ENCODE measurements around the gene OLA1.

The OLA1 gene

GRCh38 chr2:174088706-174089460 lies 159.4 kb downstream of the OLA1 start:
- TF ChIP-seq SIN3A (IDR thresholded peaks at IDR 0.05; ENCODE audit: borderline replicate concordance, insufficient read depth, low read length), result no peak
- TF ChIP-seq TAF1 (IDR thresholded peaks at IDR 0.05; ENCODE audit: borderline replicate concordance, insufficient read depth, low read length), result no peak
- TF ChIP-seq REST (IDR thresholded peaks at IDR 0.05; ENCODE audit: insufficient read depth in 1 of 2, low read depth in 2 of 2, low read length in 2 of 2), result no peak
- TF ChIP-seq POLR2AphosphoS5 (IDR thresholded peaks at IDR 0.05; ENCODE audit: low read depth, low read length), result no peak
- TF ChIP-seq FOXP2 (optimal IDR thresholded peaks at IDR 0.05; ENCODE audit: borderline replicate concordance, extremely low read depth, extremely low read length, insufficient read depth), result no peak

GRCh38 chr2:174086708-174087107 lies 161.6 kb downstream of the OLA1 start:
- TF ChIP-seq FOXP2 (optimal IDR thresholded peaks at IDR 0.05; ENCODE audit: borderline replicate concordance, extremely low read depth, extremely low read length, insufficient read depth) (no peak), POLR2AphosphoS5 (IDR thresholded peaks at IDR 0.05; ENCODE audit: low read depth, low read length) (no peak)

GRCh38 chr2:174085781-174086180 lies 162.6 kb downstream of the OLA1 start:
- no peak for TF ChIP-seq SIN3A (IDR thresholded peaks at IDR 0.05; ENCODE audit: borderline replicate concordance, insufficient read depth, low read length)
- TF ChIP-seq POLR2AphosphoS5 (IDR thresholded peaks at IDR 0.05; ENCODE audit: low read depth, low read length), result no peak
- TF ChIP-seq TAF1 (IDR thresholded peaks at IDR 0.05; ENCODE audit: borderline replicate concordance, insufficient read depth, low read length), result no peak
- TF ChIP-seq FOXP2 (optimal IDR thresholded peaks at IDR 0.05; ENCODE audit: borderline replicate concordance, extremely low read depth, extremely low read length, insufficient read depth), result no peak
- no peak for TF ChIP-seq REST (IDR thresholded peaks at IDR 0.05; ENCODE audit: insufficient read depth in 1 of 2, low read depth in 2 of 2, low read length in 2 of 2)

- TF ChIP-seq SIN3A (IDR thresholded peaks at IDR 0.05; ENCODE audit: borderline replicate concordance, insufficient read depth, low read length), result no peak
- TF ChIP-seq POLR2AphosphoS5 (IDR thresholded peaks at IDR 0.05; ENCODE audit: low read depth, low read length), result no peak
- TF ChIP-seq TAF1 (IDR thresholded peaks at IDR 0.05; ENCODE audit: borderline replicate concordance, insufficient read depth, low read length), result no peak
- TF ChIP-seq REST (IDR thresholded peaks at IDR 0.05; ENCODE audit: insufficient read depth in 1 of 2, low read depth in 2 of 2, low read length in 2 of 2), result no peak
- TF ChIP-seq FOXP2 (optimal IDR thresholded peaks at IDR 0.05; ENCODE audit: borderline replicate concordance, extremely low read depth, extremely low read length, insufficient read depth), result no peak
Measured at GRCh38 chr2:174083843-174084458, 164.4 kb downstream of the OLA1 start.

GRCh38 chr2:174080672-174081121 lies 167.6 kb downstream of the OLA1 start:
- TF ChIP-seq TAF1 (IDR thresholded peaks at IDR 0.05; ENCODE audit: borderline replicate concordance, insufficient read depth, low read length) (no peak), POLR2AphosphoS5 (IDR thresholded peaks at IDR 0.05; ENCODE audit: low read depth, low read length) (no peak), REST (IDR thresholded peaks at IDR 0.05; ENCODE audit: insufficient read depth in 1 of 2, low read depth in 2 of 2, low read length in 2 of 2) (no peak), FOXP2 (optimal IDR thresholded peaks at IDR 0.05; ENCODE audit: borderline replicate concordance, extremely low read depth, extremely low read length, insufficient read depth) (no peak), SIN3A (IDR thresholded peaks at IDR 0.05; ENCODE audit: borderline replicate concordance, insufficient read depth, low read length) (no peak)

Data from PFSK-1 (cell line).